Nephron progenitor cell (in vitro differentiated cells): ENCODE results near the gene ACAT1.
"Not testable (repeated sequence)": the region's sequence is repeated elsewhere in the genome, so short reads cannot be mapped to it uniquely, and the experiment has no call there.

Source experiments
- DNase-seq: peaks from one replicate; pipeline ENCODE4 v3.0.0; 2021
- H3K27ac Mint-ChIP-seq: 2 replicates; pipeline ENCODE4 v1.8.0; 2021; ENCODE audit warnings: mild to moderate bottlenecking, moderate library complexity, mixed read lengths
- H3K27me3 Mint-ChIP-seq: 2 replicates; pipeline ENCODE4 v1.8.0; 2021; ENCODE audit warnings: mild to moderate bottlenecking, low read depth, mixed read lengths; ENCODE audit not compliant: poor library complexity
- H3K36me3 Mint-ChIP-seq: 2 replicates; pipeline ENCODE4 v1.8.0; 2021; ENCODE audit warnings: low read depth, mixed read lengths
- H3K4me1 Mint-ChIP-seq: 2 replicates; pipeline ENCODE4 v1.8.0; 2021; ENCODE audit warnings: mixed read lengths
- H3K4me3 Mint-ChIP-seq: 2 replicates; pipeline ENCODE4 v1.8.0; 2021; ENCODE audit warnings: mild to moderate bottlenecking, moderate library complexity, mixed read lengths
- H3K9me3 Mint-ChIP-seq: 2 replicates; pipeline ENCODE4 v1.8.0; 2021; ENCODE audit warnings: mild to moderate bottlenecking, moderate library complexity, mixed read lengths
- CTCF ChIP-seq: fragments of 200-600 bp; sonication (generic); IDR thresholded peaks from 2 replicates; pipeline ENCODE4 v1.5.0; 2021; ENCODE audit warnings: antibody characterized with exemption

The ACAT1 gene

GRCh38 chr11:108117746-108118371 is 3.5 kb upstream of the ACAT1 start:
- peaks cover 19% of the 10 kb centered on the region for H3K4me1 Mint-ChIP-seq
- peak; percentile 53 for TF ChIP-seq CTCF
- H3K27ac Mint-ChIP-seq: no peak overlapping the region
- H3K27me3 Mint-ChIP-seq: peaks cover 10% of the 10 kb centered on the region
- no peak for DNase-seq
- no peak overlapping the region for H3K4me3 Mint-ChIP-seq
- no peaks in the 10 kb centered on the region for H3K9me3 Mint-ChIP-seq
- H3K36me3 Mint-ChIP-seq: peaks cover 8% of the 10 kb centered on the region

GRCh38 chr11:108120936-108121273 is 462 bp upstream of the ACAT1 start:
- H3K9me3 Mint-ChIP-seq, H3K27ac Mint-ChIP-seq, DNase-seq, H3K36me3 Mint-ChIP-seq, H3K27me3 Mint-ChIP-seq: not testable (repeated sequence)
- peaks cover 20% of the 10 kb centered on the region for H3K4me1 Mint-ChIP-seq
- peak overlapping the region; percentile 36 for H3K4me3 Mint-ChIP-seq

GRCh38 chr11:108122166-108122628 is 830 bp downstream of the ACAT1 start:
- Mint-ChIP-seq H3K9me3 (peaks cover 3% of the 10 kb centered on the region), H3K36me3 (peaks cover 16% of the 10 kb centered on the region), H3K4me3 (peak overlapping the region; percentile 92), H3K4me1 (peaks cover 20% of the 10 kb centered on the region), H3K27ac (no peak overlapping the region), H3K27me3 (peaks cover 10% of the 10 kb centered on the region)
- DNase-seq: no peak
- TF ChIP-seq CTCF: no peak

GRCh38 chr11:108125096-108125495 is 3.7 kb downstream of the ACAT1 start:
- TF ChIP-seq CTCF: no peak
- Mint-ChIP-seq H3K36me3 (peaks cover 36% of the 10 kb centered on the region), H3K27ac (peak overlapping the region; percentile 31), H3K9me3 (peaks cover 3% of the 10 kb centered on the region), H3K4me3 (no peak overlapping the region), H3K4me1 (peaks cover 20% of the 10 kb centered on the region), H3K27me3 (peaks cover 10% of the 10 kb centered on the region)
- DNase-seq: no peak

DNA sequence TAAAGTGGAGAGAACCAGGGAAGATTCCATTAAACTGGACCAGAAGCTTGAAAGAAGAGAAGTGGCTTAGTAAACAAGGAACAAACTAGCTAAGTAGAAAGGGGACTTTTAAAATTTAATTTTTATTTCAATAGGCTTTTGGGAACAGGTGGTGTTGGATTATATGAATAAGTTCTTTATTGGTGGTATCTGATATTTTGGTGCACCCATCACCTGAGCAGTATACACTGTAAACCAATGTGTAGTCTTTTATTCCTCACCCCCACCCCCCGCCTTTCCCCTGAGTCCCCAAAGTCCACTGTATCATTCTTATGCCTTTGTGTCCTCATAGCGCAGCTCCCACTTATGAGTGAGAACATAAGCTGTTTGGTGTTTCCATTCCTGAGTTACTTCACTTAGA is 7.4 kb downstream of the ACAT1 start:
- TF ChIP-seq CTCF: no peak
- peaks cover 2% of the 10 kb centered on the region for H3K4me1 Mint-ChIP-seq
- peak overlapping the region; percentile 24 for H3K27ac Mint-ChIP-seq
- H3K36me3 Mint-ChIP-seq: peaks cover 42% of the 10 kb centered on the region
- no peaks in the 10 kb centered on the region for H3K27me3 Mint-ChIP-seq
- no peak for DNase-seq
- H3K4me3 Mint-ChIP-seq: no peak overlapping the region
- H3K9me3 Mint-ChIP-seq: peaks cover 3% of the 10 kb centered on the region

DNA sequence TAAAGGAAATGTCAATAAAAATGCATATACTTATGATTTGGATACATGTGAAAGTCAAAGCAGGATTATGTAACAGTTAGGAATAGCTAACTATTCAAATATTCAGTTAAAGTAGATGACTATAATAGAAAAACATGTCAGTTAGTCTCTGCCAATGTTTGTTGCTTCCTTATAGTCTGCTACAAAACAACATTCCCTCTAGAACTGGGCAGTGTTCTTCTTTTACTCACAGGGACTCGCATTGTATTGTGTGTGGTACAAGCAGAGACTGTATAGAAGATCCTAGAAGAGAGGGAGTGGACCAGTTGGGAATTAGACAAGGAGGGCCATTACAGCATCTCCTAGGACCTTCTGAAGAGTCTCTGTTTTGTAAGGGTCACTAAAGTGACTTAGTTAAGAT is 10.6 kb downstream of the ACAT1 start:
- no peak overlapping the region for H3K27ac Mint-ChIP-seq
- H3K27me3 Mint-ChIP-seq: no peaks in the 10 kb centered on the region
- no peak for DNase-seq
- H3K36me3 Mint-ChIP-seq: peaks cover 34% of the 10 kb centered on the region
- no peak overlapping the region for H3K4me3 Mint-ChIP-seq
- no peak for TF ChIP-seq CTCF
- H3K9me3 Mint-ChIP-seq: no peaks in the 10 kb centered on the region
- no peaks in the 10 kb centered on the region for H3K4me1 Mint-ChIP-seq

DNA sequence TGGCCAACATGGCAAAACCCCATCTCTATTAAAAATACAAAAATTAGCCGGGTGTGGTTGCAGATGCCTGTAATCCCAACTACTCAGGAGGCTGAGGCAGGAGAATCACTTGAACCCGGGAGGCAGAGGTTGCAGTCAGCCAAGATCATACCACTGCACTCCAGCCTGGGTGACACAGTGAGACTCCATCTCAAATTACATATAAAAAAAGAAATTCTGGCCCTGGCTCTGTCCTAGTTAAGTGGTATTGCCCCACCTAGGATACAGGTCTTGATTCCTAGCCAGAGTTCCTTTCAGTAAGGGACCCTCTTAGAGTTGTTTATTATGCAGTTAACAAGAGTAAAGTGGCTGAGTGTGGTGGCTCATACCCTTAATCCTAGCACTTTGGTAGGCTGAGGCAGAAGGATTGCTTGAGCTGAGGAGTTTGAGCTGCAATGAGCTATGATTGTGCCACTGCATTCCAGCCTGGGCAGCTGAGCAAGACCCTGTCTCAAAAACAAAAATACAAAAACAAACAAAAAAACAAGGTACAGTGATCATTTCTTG is 11.7 kb downstream of the ACAT1 start:
- H3K27ac Mint-ChIP-seq, H3K4me1 Mint-ChIP-seq, H3K9me3 Mint-ChIP-seq, H3K4me3 Mint-ChIP-seq, H3K27me3 Mint-ChIP-seq, DNase-seq: not testable (repeated sequence)
- H3K36me3 Mint-ChIP-seq: peaks cover 30% of the 10 kb centered on the region
